Mucosa of descending colon (tissue), 3 donors: ENCODE data around the gene TSPAN18. TPM values are rescaled to one million over a fixed set of nuclear protein-coding genes. Genes with fewer than 3 reads are reported as not detected.

ENCODE experiments used
- ATAC-seq: fragments of 200-7000 bp; cut with Tn5 transposase; one replicate; pipeline ENCODE4 v1.9.1; 2020; ENCODE audit warnings: mild to moderate bottlenecking, moderate library complexity
- DNase-seq, 3 donors: peaks; one replicate each; pipeline ENCODE4 v3.0.0-alpha.2; 2020
- H3K36me3 ChIP-seq: fragments of 200-600 bp; one replicate; pipeline ENCODE4 v1.8.0; 2021; ENCODE audit warnings: low read depth, mild to moderate bottlenecking
- H3K4me1 ChIP-seq: fragments of 200-600 bp; one replicate; pipeline ENCODE4 v1.8.0; 2021; ENCODE audit warnings: low read depth, mild to moderate bottlenecking
- H3K4me3 ChIP-seq: fragments of 200-600 bp; one replicate; pipeline ENCODE4 v1.8.0; 2021; ENCODE audit warnings: mild to moderate bottlenecking
- H3K9me3 ChIP-seq: fragments of 200-600 bp; one replicate; pipeline ENCODE4 v1.8.0; 2021; ENCODE audit warnings: mild to moderate bottlenecking
- CTCF ChIP-seq: fragments of 200-600 bp; IDR thresholded peaks from one replicate; pipeline ENCODE4 v1.8.0; 2022; ENCODE audit warnings: antibody characterized with exemption, mild to moderate bottlenecking
- intact Hi-C, 2 donors: fragments of 100-400 bp; cut with DNase I in 1 of 2; cut with micrococcal nuclease in 1 of 2; formaldehyde crosslinking; loops; one replicate each; pipeline versions ENCODE4 v1.11.0 to v1.11.1; 2022; cut with DNase I, micrococcal nuclease
- total RNA-seq, 3 donors: library from RNA; stranded (reverse); fragmentation: NEBNext Ultra II Directional in 2 of 3; extraction: Animal tissue kit (Norgen Biotek cat#: 25700) in 2 of 3; gene quantifications; one replicate each; pipeline versions ENCODE4 v1.2.1 to v1.2.4, GENCODE V29; 2021 to 2023
- donor health status: DM: no; HTN: no; CAD: no; lungs with moderate emphysema.
- donor health status: DM: no; HTN: no; CAD: no.
- donor health status: DM: no; HTN: yes; CAD: no.

The TSPAN18 gene
- total RNA-seq, 3 donors from 2014 or later, result 3.6 to 63.2 (median 8.5) TPM

DNA sequence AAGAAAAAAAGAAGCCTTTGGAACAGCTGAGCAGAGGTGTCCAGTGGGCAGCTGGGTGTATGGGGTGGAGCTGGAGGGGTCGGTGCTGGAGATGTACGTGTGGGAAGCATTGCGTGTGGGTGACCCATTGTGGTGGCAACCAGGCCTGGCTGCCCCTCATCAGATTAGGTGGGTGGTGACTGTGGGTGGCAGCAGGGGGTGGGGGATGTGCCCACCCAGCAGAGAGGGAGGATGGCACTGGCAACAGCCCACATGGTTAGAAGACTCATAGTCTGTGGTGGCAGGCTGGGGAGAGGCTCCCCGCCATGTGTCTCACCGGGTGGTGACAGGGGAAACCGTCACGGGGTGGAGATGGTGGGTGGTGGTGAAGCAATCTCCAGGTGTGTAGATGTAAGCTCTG is 196.4 kb downstream of the TSPAN18 start:
- Histone ChIP-seq H3K9me3 (no peaks in the 10 kb centered on the region), H3K36me3 (no peaks in the 10 kb centered on the region), H3K4me1 (no peaks in the 10 kb centered on the region), H3K4me3 (no peak overlapping the region)
- no peak for TF ChIP-seq CTCF
- DNase-seq, result no peak
- intact Hi-C loops, result no loop called here
- no peak for ATAC-seq

GRCh38 chr11:44923806-44924205 is 197.0 kb downstream of the TSPAN18 start:
- intact Hi-C loops, result no loop called here
- H3K9me3 ChIP-seq, result no peaks in the 10 kb centered on the region
- H3K4me3 ChIP-seq, result no peak overlapping the region
- DNase-seq (no peak), ATAC-seq (no peak)
- TF ChIP-seq CTCF, result no peak
- no peaks in the 10 kb centered on the region for H3K36me3 ChIP-seq
- H3K4me1 ChIP-seq, result no peaks in the 10 kb centered on the region

- DNase-seq (no peak), ATAC-seq (no peak)
- Histone ChIP-seq H3K4me1 (no peaks in the 10 kb centered on the region), H3K4me3 (no peak overlapping the region), H3K36me3 (no peaks in the 10 kb centered on the region), H3K9me3 (no peaks in the 10 kb centered on the region)
- intact Hi-C loops, result no loop called here
- no peak for TF ChIP-seq CTCF
These were observed 199.3 kb downstream of the TSPAN18 start for GRCh38 chr11:44926036-44926435.

DNA sequence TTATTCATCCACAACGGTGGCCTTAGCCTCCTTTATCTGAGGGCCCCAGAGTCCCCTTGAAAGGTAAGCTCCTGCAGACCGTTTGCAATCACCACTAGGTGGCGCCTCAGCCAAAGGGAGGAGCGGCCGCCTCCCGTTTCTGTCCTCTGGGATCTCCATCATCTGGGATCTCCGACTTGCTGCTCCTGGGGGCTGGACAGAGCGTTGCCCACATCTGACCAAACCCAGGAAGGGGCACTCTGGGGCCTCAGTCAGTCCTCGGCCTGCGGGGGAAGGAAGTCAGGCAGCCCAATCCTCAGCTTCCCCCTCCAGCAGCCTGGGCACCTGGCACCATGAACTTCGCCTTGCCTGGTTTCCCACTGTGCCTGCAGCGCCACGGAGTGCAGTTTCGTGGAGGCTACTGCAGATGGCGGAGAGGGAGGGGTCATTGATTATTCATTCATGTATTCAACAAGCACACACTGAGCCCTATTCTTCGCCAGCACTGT is 200.5 kb downstream of the TSPAN18 start:
- TF ChIP-seq CTCF, result peak; percentile 82
- ATAC-seq, result peak; percentile 78
- H3K4me1 ChIP-seq, result no peaks in the 10 kb centered on the region
- H3K4me3 ChIP-seq, result no peak overlapping the region
- H3K9me3 ChIP-seq, result no peaks in the 10 kb centered on the region
- no peaks in the 10 kb centered on the region for H3K36me3 ChIP-seq
- intact Hi-C loops, result no loop called here
- DNase-seq, result peak in 2 of 3 donors; percentile 72 to 79

DNA sequence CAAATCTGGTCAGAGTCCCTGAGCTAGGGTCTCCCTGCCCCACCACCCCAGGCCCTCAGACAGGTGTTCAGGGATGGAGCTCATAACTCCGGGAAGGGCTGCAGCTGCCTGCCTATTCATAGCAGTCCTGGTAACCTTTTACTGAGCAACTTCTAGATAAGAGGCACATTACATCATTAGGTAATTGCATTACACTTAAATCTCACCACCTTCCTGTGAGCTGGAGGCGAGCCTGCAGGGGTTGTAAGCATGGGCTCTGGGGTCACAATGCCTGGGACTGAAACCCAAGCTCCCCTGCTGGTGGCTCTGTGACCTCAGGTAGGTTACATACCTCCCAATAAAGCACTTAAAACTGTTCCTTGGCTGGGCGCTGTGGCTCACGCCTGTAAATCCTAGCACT is 201.4 kb downstream of the TSPAN18 start:
- no peak for TF ChIP-seq CTCF
- DNase-seq, result no peak
- Histone ChIP-seq H3K36me3 (no peaks in the 10 kb centered on the region), H3K9me3 (no peaks in the 10 kb centered on the region), H3K4me3 (no peak overlapping the region), H3K4me1 (no peaks in the 10 kb centered on the region)
- no peak for ATAC-seq
- intact Hi-C loops, result no loop called here

DNA sequence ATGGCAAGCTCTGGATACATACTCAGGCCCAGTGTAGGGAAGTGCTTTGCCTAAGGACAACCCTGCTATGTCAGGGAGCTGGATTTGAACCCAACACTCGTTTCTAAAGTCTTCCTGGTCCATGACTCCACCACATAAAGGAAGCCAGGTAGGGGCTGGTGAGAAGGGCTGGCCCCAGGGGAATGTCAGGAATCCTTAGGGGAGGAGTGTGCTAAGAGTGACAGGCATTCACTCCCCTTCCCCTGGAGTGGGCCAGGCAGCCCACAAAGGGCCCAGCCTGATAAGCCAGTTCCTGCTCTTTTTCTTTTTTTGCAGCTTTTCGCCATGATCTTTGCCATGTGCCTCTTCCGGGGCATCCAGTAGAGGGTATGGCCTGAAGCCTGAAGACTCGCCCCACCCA is 202.1 kb downstream of the TSPAN18 start:
- Histone ChIP-seq H3K4me3 (no peak overlapping the region), H3K4me1 (no peaks in the 10 kb centered on the region), H3K9me3 (no peaks in the 10 kb centered on the region), H3K36me3 (no peaks in the 10 kb centered on the region)
- no peak for DNase-seq
- no peak for TF ChIP-seq CTCF
- intact Hi-C loops, result no loop called here
- ATAC-seq, result no peak
